Activated naive CD4-positive, alpha-beta T cell treated with anti-CD3 and anti-CD28 coated beads, Interleukin-2, amount 50 U/mL, for 72 hours (primary cell): ENCODE results near the gene RNU6-9. TPM values are rescaled to one million over a fixed set of nuclear protein-coding genes. Genes with fewer than 3 reads are reported as not detected.
"Not testable (repeated sequence)": the region's sequence is repeated elsewhere in the genome, so short reads cannot be mapped to it uniquely, and the experiment has no call there.

ENCODE experiments used
- ATAC-seq, 2 donors: fragments of 150-1000 bp; cut with Tn5 transposase; 2 replicates each; pipeline ENCODE4 v1.10.0; 2021; ENCODE audit warnings: mild to moderate bottlenecking in 2 of 2, moderate library complexity in 2 of 2
- DNase-seq, 2 donors: peaks; one replicate each; pipeline ENCODE4 v3.0.0; 2021 to 2022; ENCODE audit warnings: low spot score in 2 of 2
- H3K27ac Mint-ChIP-seq, 2 donors: one replicate each; pipeline ENCODE4 v1.8.0; 2022; ENCODE audit warnings: mild to moderate bottlenecking in 2 of 2, mixed read lengths in 2 of 2
- H3K36me3 Mint-ChIP-seq, 2 donors: one replicate each; pipeline ENCODE4 v1.8.0; 2022; ENCODE audit warnings: mixed read lengths in 2 of 2
- H3K9me3 Mint-ChIP-seq, 2 donors: one replicate each; pipeline ENCODE4 v1.8.0; 2022; ENCODE audit warnings: mixed read lengths in 2 of 2
- total RNA-seq, 2 donors: library from RNA; stranded (reverse); gene quantifications; one replicate each; pipeline ENCODE4 v1.2.3, GENCODE V29; 2022

RNU6-9 gene
- total RNA-seq, 2 donors from 2014 or later, result not detected

DNA sequence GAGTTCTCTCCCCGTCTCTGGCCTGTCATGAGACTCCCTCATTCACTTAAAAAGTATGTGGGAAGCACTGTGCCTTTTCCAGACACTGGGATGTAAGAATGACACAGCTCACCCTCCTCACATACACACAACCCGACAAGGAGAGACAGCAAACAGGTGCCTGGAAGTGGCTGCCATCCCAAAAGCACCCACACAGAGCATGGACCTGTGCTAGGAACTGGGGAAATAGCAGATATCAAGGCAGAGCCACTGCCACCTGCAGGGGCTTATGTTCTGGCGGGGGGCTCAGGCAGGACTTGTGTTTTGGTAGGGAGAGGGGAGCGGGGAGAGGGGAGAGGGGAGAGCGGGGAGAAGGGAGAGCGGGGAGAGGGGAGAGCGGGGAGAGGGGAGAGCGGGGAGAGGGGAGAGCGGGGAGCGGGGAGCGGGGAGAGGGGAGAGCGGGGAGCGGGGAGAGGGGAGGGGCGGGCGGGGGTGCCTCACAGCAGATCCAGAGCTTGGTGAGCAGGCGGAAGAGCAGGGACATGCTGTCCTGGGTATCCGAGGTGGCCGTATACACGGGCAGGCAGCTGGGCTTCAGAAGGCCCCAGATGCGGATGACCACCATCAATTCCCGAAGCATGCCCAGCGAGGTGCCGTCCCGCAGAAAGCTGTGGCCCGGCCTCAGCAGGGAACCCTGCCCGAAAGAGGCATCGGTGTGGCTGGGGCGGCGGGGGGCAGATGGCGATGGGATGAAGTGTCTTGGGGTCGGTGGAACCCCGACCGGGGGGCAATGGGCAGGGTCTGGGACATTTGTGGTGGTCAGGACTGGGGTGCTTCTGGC, 21.6 kb upstream of the RNU6-9 start:
- ATAC-seq (no peak), DNase-seq (no peak)
- H3K27ac Mint-ChIP-seq, result peak overlapping the region; percentile 29 to 71
- H3K9me3 Mint-ChIP-seq, result no peaks in the 10 kb centered on the region
- no peaks in the 10 kb centered on the region for H3K36me3 Mint-ChIP-seq

DNA sequence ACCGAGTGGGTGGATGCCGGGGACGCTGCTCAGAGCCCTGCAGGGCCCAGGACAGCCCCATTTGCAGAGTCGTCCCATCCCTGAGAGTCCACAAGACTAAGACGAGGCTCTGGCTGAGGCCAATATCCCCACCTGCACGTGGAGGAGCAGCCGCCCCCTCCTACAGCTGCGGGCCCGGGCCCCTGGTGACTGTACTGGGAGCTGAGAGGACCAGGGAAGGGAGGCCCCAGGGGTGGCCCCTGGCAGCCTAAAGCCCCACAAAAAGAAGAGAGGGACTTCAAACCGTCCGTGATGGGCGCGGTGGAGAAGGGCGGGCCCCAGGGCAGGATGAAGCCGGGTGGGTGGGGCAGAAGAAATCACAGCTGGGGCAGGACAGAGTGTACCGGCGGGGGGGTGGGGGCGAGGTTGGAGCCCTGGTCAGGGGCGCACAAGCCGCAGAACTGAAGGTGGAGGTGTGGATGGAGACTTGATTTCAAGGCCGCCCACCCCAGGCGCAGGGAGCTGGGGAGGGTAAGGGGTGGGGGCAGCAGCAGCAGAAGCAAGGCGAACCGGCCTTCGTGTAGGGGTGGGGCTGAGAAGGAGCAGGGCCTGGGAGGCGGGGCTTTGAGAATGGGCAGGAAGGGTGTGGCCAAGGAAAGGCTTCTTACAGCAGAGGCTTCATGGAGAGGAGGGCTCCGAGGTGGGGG, 20.9 kb upstream of the RNU6-9 start:
- Mint-ChIP-seq H3K36me3 (no peaks in the 10 kb centered on the region), H3K27ac (peak overlapping the region in 1 of 2 donors; percentile 71), H3K9me3 (no peaks in the 10 kb centered on the region)
- DNase-seq, result peak in 1 of 2 donors; percentile 84
- ATAC-seq, result peak; percentile 79 to 87

- peak in 1 of 2 donors; percentile 59 for DNase-seq
- Mint-ChIP-seq H3K36me3 (no peaks in the 10 kb centered on the region), H3K27ac (no peak overlapping the region), H3K9me3 (no peaks in the 10 kb centered on the region)
- peak; percentile 51 to 78 for ATAC-seq
Observed at GRCh38 chr19:873084-873483, 20.2 kb upstream of the RNU6-9 start.

DNA sequence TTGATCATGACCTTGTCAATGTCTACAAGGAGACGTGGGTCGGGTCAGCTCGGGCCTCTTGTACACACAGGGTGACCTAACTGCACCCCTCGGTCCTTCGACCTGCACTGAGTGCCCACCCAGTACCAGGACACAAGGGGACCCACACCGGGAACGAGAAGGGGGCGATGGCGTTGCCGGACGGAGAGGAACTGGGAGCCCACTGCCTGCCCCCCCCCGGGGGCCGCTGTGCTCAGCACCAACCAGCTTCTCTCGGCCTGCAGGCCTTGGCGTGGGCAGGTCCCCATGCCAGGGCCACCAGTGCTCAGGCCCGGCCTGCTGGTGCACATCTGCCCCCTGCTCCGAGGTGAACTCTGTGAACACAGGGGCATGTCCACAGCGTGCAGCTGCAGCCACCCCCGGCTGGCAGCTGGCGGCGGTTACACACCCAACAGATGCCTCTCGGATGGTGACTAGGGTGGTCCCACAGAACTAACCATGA, 19.7 kb upstream of the RNU6-9 start:
- Mint-ChIP-seq H3K36me3 (no peaks in the 10 kb centered on the region), H3K27ac (no peak overlapping the region), H3K9me3 (no peaks in the 10 kb centered on the region)
- DNase-seq, result no peak
- no peak for ATAC-seq

DNA sequence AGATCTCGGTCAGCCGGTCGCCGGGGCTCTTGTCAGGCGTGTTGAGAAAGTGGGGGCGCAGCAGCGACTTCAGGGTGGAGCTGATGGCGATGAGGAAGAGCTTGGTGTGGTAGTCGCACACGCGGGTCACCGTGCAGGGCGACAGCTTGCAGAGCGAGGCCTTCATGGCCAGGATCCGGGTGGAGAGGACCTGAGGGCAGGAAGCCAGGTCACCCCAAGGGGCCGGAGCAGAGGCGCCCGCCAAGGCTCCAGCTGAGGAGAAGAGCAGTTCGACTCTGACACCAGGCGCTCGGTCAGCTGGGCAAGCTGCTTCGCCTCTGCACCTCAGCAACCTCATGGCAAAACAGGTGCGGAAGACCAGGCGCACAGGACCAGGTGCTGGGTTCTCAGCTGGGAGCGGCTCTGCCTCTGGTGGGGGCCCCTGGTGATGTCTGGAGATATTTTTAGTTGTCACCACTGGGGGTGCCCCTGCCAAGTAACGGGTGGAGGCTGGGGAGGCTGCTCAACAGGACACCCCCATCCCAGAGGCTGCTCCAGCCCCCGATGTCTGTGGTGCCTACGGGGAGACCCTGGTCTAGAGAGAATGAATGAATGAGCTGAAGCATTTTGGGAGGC, 17.9 kb upstream of the RNU6-9 start:
- DNase-seq (no peak), ATAC-seq (no peak)
- Mint-ChIP-seq H3K36me3 (no peaks in the 10 kb centered on the region), H3K9me3 (no peaks in the 10 kb centered on the region), H3K27ac (peak overlapping the region in 1 of 2 donors; percentile 79)

- no peaks in the 10 kb centered on the region for H3K36me3 Mint-ChIP-seq
- ATAC-seq, result no peak
- no peak for DNase-seq
- no peaks in the 10 kb centered on the region for H3K9me3 Mint-ChIP-seq
- H3K27ac Mint-ChIP-seq, result no peak overlapping the region
Observed at GRCh38 chr19:876089-876488, 17.2 kb upstream of the RNU6-9 start.

GRCh38 chr19:876780-877314, 16.4 kb upstream of the RNU6-9 start:
- no peaks in the 10 kb centered on the region for H3K9me3 Mint-ChIP-seq

DNA sequence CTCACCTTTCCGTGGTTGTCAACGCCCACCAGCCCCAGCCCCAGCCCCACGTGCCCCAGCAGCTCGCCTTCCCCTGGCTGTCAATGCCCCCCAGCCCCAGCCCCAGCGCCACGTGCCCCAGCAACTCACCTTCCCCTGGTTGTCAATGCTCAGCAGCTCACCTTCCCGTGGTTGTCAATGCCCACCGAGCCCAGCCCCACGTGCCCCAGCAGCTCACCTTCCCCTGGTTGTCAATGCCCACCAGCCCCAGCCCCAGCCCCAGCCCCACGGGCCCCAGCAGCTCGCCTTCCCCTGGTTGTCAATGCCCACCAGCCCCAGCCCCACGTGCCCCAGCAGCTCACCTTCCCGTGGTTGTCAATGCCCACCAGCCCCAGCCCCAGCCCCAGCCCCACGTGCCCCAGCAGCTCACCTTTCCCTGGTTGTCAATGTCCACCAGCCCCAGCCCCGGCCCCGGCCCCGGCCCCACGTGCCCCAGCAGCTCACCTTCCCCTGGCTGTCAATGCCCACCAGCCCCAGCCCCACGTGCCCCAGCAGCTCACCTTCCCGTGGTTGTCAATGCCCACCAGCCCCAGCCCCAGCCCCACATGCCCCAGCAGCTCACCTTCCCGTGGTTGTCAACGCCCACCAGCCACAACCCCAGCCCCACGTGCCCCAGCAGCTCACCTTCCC, 15.2 kb upstream of the RNU6-9 start:
- not testable (repeated sequence) for H3K27ac Mint-ChIP-seq, DNase-seq, H3K9me3 Mint-ChIP-seq, ATAC-seq, H3K36me3 Mint-ChIP-seq

More at GRCh38 chr19:876780-877314, 16.4 kb upstream of the RNU6-9 start:
- Mint-ChIP-seq H3K27ac (no peak overlapping the region), H3K36me3 (no peaks in the 10 kb centered on the region)
- DNase-seq (no peak), ATAC-seq (no peak)

- ATAC-seq, DNase-seq, H3K36me3 Mint-ChIP-seq, H3K9me3 Mint-ChIP-seq: not testable (repeated sequence)
- peak overlapping the region; percentile 73 to 83 for H3K27ac Mint-ChIP-seq
Observed at GRCh38 chr19:878751-879561, 14.3 kb upstream of the RNU6-9 start.

GRCh38 chr19:879711-880438, 13.4 kb upstream of the RNU6-9 start:
- ATAC-seq, result no peak
- DNase-seq, result no peak
- Mint-ChIP-seq H3K27ac (peak overlapping the region in 1 of 2 donors; percentile 83), H3K36me3 (no peaks in the 10 kb centered on the region), H3K9me3 (no peaks in the 10 kb centered on the region)

DNA sequence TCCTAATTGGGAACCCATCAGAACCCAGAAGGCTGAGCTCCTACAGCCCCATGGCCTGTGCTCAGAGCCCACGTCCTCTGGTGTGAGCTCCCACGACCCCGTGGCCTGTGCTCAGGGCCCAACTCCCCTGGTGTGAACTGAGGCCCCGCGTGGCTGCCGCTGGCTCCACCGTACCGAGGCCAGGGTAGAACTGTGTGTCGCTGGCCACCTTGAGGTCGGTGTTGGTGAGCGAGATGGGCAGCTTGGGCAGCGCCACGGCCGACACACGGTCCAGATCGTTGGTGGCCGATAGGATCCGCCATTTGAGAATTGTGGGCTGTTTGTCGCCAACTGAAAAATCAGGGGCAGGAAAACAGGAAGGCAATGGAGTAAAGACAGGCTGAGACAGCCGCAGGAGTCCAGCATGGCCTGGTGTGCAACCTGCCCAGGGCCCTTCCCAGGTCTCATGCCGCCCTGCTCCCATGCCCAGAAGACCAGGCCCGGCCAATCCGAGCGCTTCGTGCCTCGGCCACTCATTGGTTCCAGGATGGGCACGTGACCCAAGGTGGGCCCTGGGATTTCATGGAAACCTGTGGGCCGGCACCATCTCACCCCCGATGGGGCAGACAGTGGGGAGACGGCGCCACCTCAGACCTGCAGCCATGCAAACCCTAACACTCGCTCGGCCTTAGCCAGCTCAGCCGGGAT, 11.8 kb upstream of the RNU6-9 start:
- DNase-seq (no peak), ATAC-seq (no peak)
- H3K27ac Mint-ChIP-seq, result no peak overlapping the region
- H3K9me3 Mint-ChIP-seq, result no peaks in the 10 kb centered on the region
- H3K36me3 Mint-ChIP-seq, result no peaks in the 10 kb centered on the region

- H3K27ac Mint-ChIP-seq, result no peak overlapping the region
- ATAC-seq (no peak), DNase-seq (no peak)
- H3K9me3 Mint-ChIP-seq, result no peaks in the 10 kb centered on the region
- H3K36me3 Mint-ChIP-seq, result no peaks in the 10 kb centered on the region
Observed at GRCh38 chr19:882871-883497, 10.3 kb upstream of the RNU6-9 start.

DNA sequence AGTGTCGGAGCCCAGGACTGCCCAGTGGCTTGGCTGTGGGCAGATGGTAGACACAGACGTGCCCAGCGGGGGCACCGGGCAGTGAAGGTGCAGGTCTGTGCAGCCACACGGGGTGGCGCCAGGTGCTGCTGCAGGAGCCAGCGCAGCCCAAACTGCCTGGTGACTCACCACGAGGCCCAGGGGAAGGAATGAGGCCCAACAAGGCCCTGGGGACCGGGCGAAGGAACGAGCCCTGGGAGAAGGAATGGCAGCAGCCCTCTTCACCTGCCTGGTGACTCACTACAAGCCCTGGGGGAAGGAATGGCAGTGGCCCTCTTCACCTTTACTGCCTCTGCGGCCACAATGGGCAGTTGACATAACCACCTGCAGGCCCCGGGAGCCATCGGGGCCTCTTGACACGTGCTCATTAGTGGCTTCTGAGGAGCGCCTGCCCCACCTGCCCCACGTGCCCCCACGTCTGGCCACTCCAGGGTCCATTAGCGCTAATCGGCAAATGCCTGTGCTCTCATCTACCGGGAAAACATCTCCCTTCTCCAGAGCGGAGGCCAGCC, 9.5 kb upstream of the RNU6-9 start:
- H3K36me3 Mint-ChIP-seq, result no peaks in the 10 kb centered on the region
- H3K9me3 Mint-ChIP-seq, result no peaks in the 10 kb centered on the region
- ATAC-seq (peak in 1 of 2 donors; percentile 41), DNase-seq (no peak)
- H3K27ac Mint-ChIP-seq, result no peak overlapping the region
